GM23248 (cell line): ENCODE data around the gene C19orf67.

Experiments
- EZH2 ChIP-seq: fragments of 200-600 bp; sonication (generic); IDR thresholded peaks from 2 replicates; pipeline ENCODE4 v1.6.1; 2018; ENCODE audit warnings: antibody characterized with exemption, mild to moderate bottlenecking; ENCODE audit not compliant: insufficient read depth, poor library complexity, severe bottlenecking
- EZH2phosphoT487 ChIP-seq: fragments of 200-600 bp; sonication (generic); IDR thresholded peaks from 2 replicates; pipeline ENCODE4 v1.6.1; 2018; ENCODE audit warnings: antibody characterized with exemption, moderate library complexity, mild to moderate bottlenecking, low read depth; ENCODE audit not compliant: insufficient read depth

DNA sequence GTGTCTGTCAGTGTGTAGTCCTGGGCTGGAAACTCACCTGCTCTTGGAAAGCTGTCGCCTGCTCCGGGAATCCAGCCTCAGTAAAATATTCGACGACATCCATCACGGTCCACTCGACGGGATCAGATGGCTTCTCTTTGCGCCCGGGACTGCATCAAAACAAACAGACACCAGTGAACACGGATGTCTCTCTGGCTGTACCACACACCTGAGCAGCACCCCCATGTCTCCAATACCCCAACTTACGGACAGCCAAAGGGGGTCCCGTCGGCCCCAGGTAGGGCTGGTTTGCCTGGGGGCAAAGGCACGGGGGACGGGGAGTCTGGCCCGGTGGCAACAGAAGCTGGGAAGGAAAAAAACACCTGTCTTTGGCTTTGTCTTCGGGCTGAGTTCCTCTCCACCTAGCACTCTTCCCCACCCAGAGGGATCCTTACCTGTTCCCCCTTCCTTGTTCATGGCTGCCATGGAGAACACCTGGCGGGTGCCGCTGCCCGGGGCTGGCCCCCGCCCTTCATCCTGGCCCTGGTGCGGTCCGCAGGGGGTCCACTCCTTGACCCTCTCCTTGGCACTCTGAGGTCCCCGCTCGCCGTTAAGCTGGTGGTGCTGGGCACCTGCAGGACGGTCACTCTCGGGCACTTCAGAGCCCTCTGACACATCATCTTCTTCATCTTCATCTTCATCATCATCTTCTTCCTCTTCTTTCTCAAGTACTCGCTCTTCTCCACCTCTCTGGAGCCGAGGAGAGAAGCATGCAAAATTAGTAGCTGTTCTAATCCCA, 3.2 kb upstream of the C19orf67 start:
- no peak for TF ChIP-seq EZH2
- no peak for TF ChIP-seq EZH2phosphoT487
